ENCODE measurements around the gene TM4SF4. TPM values are rescaled to one million over a fixed set of nuclear protein-coding genes. Genes with fewer than 3 reads are reported as not detected.

Gene TM4SF4
- total RNA-seq, 1 experiment from 2014 or later, result not detected

DNA sequence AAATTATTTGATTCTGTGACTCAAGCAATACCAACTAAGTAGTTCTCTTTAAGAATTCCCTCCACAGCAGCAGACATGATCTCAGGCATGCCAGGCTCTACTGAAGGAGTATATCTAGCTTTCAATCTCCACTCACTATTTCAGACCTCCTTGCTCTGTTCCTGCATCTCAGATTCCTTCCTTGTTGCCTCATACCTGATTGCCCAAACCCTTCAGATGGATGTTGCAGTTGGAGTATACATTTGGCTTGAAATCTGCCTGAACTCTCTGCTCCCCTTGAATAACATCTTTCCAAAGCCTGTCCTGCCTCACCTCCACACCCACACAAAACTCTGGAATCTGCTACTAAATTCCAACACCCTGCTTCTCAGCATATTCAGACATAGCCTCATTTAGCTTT is 19.8 kb upstream of the TM4SF4 start:
- no peak for DNase-seq
- H2AFZ ChIP-seq (ENCODE audit: low read length), result no peak overlapping the region
- no peak overlapping the region for H3K27ac Mint-ChIP-seq

More for the DNA sequence above, 19.8 kb upstream of the TM4SF4 start:
- Histone ChIP-seq H3K9me3 (ENCODE audit: control insufficient read depth, low read depth, low read length) (peaks cover 10% of the 10 kb centered on the region), H3K27me3 (ENCODE audit: insufficient read depth, low read length) (no peaks in the 10 kb centered on the region), H3K79me2 (ENCODE audit: insufficient read depth, low read length) (no peaks in the 10 kb centered on the region), H3K4me2 (ENCODE audit: insufficient read depth, insufficient read length, low read length) (no peak overlapping the region), H3K4ac (ENCODE audit: low read depth, low read length) (no peak overlapping the region), H3K14ac (ENCODE audit: insufficient read depth, low read length) (no peak overlapping the region), H2AK5ac (ENCODE audit: insufficient read length, low read length) (no peak overlapping the region), H3K18ac (ENCODE audit: insufficient read length, low read depth, low read length) (no peak overlapping the region), H3K79me1 (ENCODE audit: insufficient read depth, low read depth, low read length, poor library complexity, severe bottlenecking) (no peaks in the 10 kb centered on the region), H4K20me1 (ENCODE audit: control insufficient read depth, insufficient read depth, insufficient read length) (no peaks in the 10 kb centered on the region), H3K9ac (ENCODE audit: extremely low read depth, insufficient read length, low read length) (no peak overlapping the region), H3K23ac (ENCODE audit: insufficient read length, low read depth, low read length) (no peak overlapping the region), H3K56ac (ENCODE audit: insufficient read length, low read depth, low read length) (no peak overlapping the region), H3K27ac (ENCODE audit: insufficient read length, low read depth, low read length) (no peak overlapping the region), H2BK20ac (ENCODE audit: low read depth, low read length, poor library complexity, severe bottlenecking) (no peak overlapping the region), H3K4me1 (ENCODE audit: insufficient read depth, low read length) (no peaks in the 10 kb centered on the region), H3K23me2 (ENCODE audit: insufficient read length, low read depth, low read length, poor library complexity, severe bottlenecking) (no peaks in the 10 kb centered on the region), H3T11ph (ENCODE audit: low read length) (no peak overlapping the region), H2BK120ac (ENCODE audit: low read depth, low read length, poor library complexity, severe bottlenecking) (no peak overlapping the region), H4K5ac (ENCODE audit: insufficient read length, low read depth, low read length) (no peak overlapping the region), H2BK5ac (ENCODE audit: insufficient read length, low read length) (no peak overlapping the region), H4K8ac (replicated peaks; ENCODE audit: insufficient read length, low read depth, low read length) (no peak overlapping the region), H2BK15ac (ENCODE audit: low read depth, low read length) (no peak overlapping the region), H4K91ac (ENCODE audit: insufficient read length, low read depth, low read length) (no peak overlapping the region), H2BK12ac (ENCODE audit: insufficient read length, low read depth, low read length) (no peak overlapping the region)
- H3K4me1 Mint-ChIP-seq, result peaks cover 4 to 7% of the 10 kb centered on the region in 2 experiments
- TF ChIP-seq, protein P1, sequence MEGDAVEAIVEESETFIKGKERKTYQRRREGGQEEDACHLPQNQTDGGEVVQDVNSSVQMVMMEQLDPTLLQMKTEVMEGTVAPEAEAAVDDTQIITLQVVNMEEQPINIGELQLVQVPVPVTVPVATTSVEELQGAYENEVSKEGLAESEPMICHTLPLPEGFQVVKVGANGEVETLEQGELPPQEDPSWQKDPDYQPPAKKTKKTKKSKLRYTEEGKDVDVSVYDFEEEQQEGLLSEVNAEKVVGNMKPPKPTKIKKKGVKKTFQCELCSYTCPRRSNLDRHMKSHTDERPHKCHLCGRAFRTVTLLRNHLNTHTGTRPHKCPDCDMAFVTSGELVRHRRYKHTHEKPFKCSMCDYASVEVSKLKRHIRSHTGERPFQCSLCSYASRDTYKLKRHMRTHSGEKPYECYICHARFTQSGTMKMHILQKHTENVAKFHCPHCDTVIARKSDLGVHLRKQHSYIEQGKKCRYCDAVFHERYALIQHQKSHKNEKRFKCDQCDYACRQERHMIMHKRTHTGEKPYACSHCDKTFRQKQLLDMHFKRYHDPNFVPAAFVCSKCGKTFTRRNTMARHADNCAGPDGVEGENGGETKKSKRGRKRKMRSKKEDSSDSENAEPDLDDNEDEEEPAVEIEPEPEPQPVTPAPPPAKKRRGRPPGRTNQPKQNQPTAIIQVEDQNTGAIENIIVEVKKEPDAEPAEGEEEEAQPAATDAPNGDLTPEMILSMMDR (conservative IDR thresholded peaks at IDR 0.05), result no peak
- H3K36me3 Mint-ChIP-seq (ENCODE audit: insufficient read depth in 1 of 3, low read depth in 3 of 3), result peaks cover 14 to 30% (median 22%) of the 10 kb centered on the region in 3 experiments; a peak in 6 of 7 replicates
- H3K9me3 Mint-ChIP-seq, result peaks cover 32 to 34% of the 10 kb centered on the region in 2 experiments
- no peak overlapping the region for H3K4me3 Mint-ChIP-seq
- no peaks in the 10 kb centered on the region; the same call in 1 of the 2 replicates for H3K27me3 Mint-ChIP-seq (ENCODE audit: low read depth)
